Astrocyte (in vitro differentiated cells and primary cell): Measurements from ENCODE around the gene TMEM141.

Experiments
- CTCF ChIP-seq: IDR thresholded peaks from 2 replicates; pipeline ENCODE4 v1.5.1; 2011; ENCODE audit warnings: low read depth, mild to moderate bottlenecking, inconsistent platforms, low read length, moderate library complexity; ENCODE audit not compliant: insufficient read depth
- EZH2 ChIP-seq: IDR thresholded peaks from 2 replicates; pipeline ENCODE4 v1.6.1; 2012; ENCODE audit warnings: mild to moderate bottlenecking, low read length, inconsistent platforms; ENCODE audit not compliant: insufficient read depth

GRCh38 chr9:136805207-136805740 lies 14.1 kb downstream of the TMEM141 start:
- TF ChIP-seq CTCF (no peak), EZH2 (no peak)
